ENCODE measurements around the gene GPR132. TPM values are rescaled to one million over a fixed set of nuclear protein-coding genes. Genes with fewer than 3 reads are reported as not detected.

The GPR132 gene
- total RNA-seq, 1 donor from 2014 or later = not detected

- Histone ChIP-seq H3K27me3 (no peaks in the 10 kb centered on the region), H3K36me3 (no peaks in the 10 kb centered on the region), H3K9me3 (no peaks in the 10 kb centered on the region), H3K4me3 (no peak overlapping the region), H3K27ac (peak overlapping the region; percentile 90 to 95), H3K4me1 (peaks cover 22 to 45% of the 10 kb centered on the region in 2 donors)
- intact Hi-C loops (cut with DNase I) = loop anchor here (2.0 to 10.0 kb wide), 9 partner anchors 68 to 437 kb away; partner anchors contain the start of genes BRF1, CDCA4, CRIP2 and TEDC1
- DNase-seq (ENCODE audit: low spot score in 2 of 2) = peak in 1 of 2 donors; percentile 65
- TF ChIP-seq CTCF (IDR thresholded peaks at IDR 0.05) = no peak
Observed at GRCh38 chr14:105089746-105090492, 24.7 kb upstream of the GPR132 start.

GRCh38 chr14:105088812-105089745 is 23.8 kb upstream of the GPR132 start:
- no peak overlapping the region for H3K4me3 ChIP-seq
- TF ChIP-seq CTCF (IDR thresholded peaks at IDR 0.05) = no peak
- H3K4me1 ChIP-seq = peaks cover 22 to 40% of the 10 kb centered on the region in 2 donors
- H3K36me3 ChIP-seq = no peaks in the 10 kb centered on the region
- DNase-seq (ENCODE audit: low spot score in 2 of 2) = peak in 1 of 2 donors; percentile 64
- H3K27ac ChIP-seq = peak overlapping the region; percentile 70 to 77
- intact Hi-C loops (cut with DNase I) = loop anchor here (2.0 kb wide), 1 partner anchor 78 kb away; no protein-coding TSS in a partner anchor
- no peaks in the 10 kb centered on the region for H3K9me3 ChIP-seq
- no peaks in the 10 kb centered on the region for H3K27me3 ChIP-seq

- DNase-seq (ENCODE audit: low spot score in 2 of 2) = peak in 1 of 2 donors; percentile 79
- no peaks in the 10 kb centered on the region for H3K27me3 ChIP-seq
- H3K36me3 ChIP-seq = no peaks in the 10 kb centered on the region
- no peaks in the 10 kb centered on the region for H3K9me3 ChIP-seq
- H3K4me1 ChIP-seq = peaks cover 22 to 38% of the 10 kb centered on the region in 2 donors
- H3K27ac ChIP-seq = peak overlapping the region; percentile 70 to 77
- TF ChIP-seq CTCF (IDR thresholded peaks at IDR 0.05) = no peak
- intact Hi-C loops (cut with DNase I) = loop anchor here (2.0 kb wide), 1 partner anchor 79 kb away; no protein-coding TSS in a partner anchor
- H3K4me3 ChIP-seq = peak overlapping the region; percentile 53 to 85
Observed at GRCh38 chr14:105087963-105088811, 23.0 kb upstream of the GPR132 start.

GRCh38 chr14:105087308-105087962 is 22.2 kb upstream of the GPR132 start:
- TF ChIP-seq CTCF (IDR thresholded peaks at IDR 0.05) = no peak
- H3K27me3 ChIP-seq = no peaks in the 10 kb centered on the region
- peaks cover 17 to 33% of the 10 kb centered on the region in 2 donors for H3K4me1 ChIP-seq
- no peaks in the 10 kb centered on the region for H3K9me3 ChIP-seq
- intact Hi-C loops (cut with DNase I) = no loop called here
- no peaks in the 10 kb centered on the region for H3K36me3 ChIP-seq
- DNase-seq (ENCODE audit: low spot score in 2 of 2) = peak in 1 of 2 donors; percentile 71
- H3K27ac ChIP-seq = peak overlapping the region; percentile 70 to 77
- peak overlapping the region; percentile 53 to 85 for H3K4me3 ChIP-seq
